SU-DHL-6 (cell line): ENCODE measurements around the gene RAI14.

Source experiments
- H2AFZ ChIP-seq: fragments of 200-600 bp; sonication (generic); 2 replicates; pipeline ENCODE4 v1.6.1; 2014; ENCODE audit warnings: low read depth, mild to moderate bottlenecking, moderate library complexity, mixed read lengths, antibody characterized with exemption, low read length; ENCODE audit not compliant: severe bottlenecking
- H3F3A ChIP-seq: fragments of 200-600 bp; shearing (Covaris generic); 2 replicates; pipeline ENCODE4 v1.6.0; 2016; ENCODE audit warnings: antibody characterized with exemption, mild to moderate bottlenecking; ENCODE audit not compliant: insufficient read depth
- H3K27ac ChIP-seq: fragments of 200-600 bp; sonication (generic); 2 replicates; pipeline ENCODE4 v1.5.1; 2016; ENCODE audit warnings: low read depth, mild to moderate bottlenecking, low read length, moderate library complexity, mixed read lengths
- H3K27me3 ChIP-seq: fragments of 200-600 bp; sonication (generic), shearing (Covaris generic); 2 replicates; pipeline ENCODE4 v1.6.0; 2014; ENCODE audit warnings: mild to moderate bottlenecking, low read length
- H3K36me3 ChIP-seq: fragments of 200-600 bp; sonication (generic); 2 replicates; pipeline ENCODE4 v1.6.1; 2014; ENCODE audit warnings: mild to moderate bottlenecking, low read length, mixed read lengths
- H3K4me2 ChIP-seq: fragments of 300-600, 200-600 bp; shearing (Covaris generic), sonication (generic); 2 replicates; pipeline ENCODE4 v1.6.0; 2014; ENCODE audit warnings: low read length, low read depth, mild to moderate bottlenecking; ENCODE audit not compliant: poor library complexity, severe bottlenecking
- H3K4me3 ChIP-seq: fragments of 200-600 bp; sonication (generic); 2 replicates; pipeline ENCODE4 v1.5.1; 2014; ENCODE audit warnings: antibody characterized with exemption, low read length, mild to moderate bottlenecking, mixed read lengths; ENCODE audit not compliant: insufficient read depth, poor library complexity, severe bottlenecking
- H3K79me2 ChIP-seq: fragments of 200-600 bp; sonication (generic); 2 replicates; pipeline ENCODE4 v1.6.1; 2014; ENCODE audit warnings: mild to moderate bottlenecking, low read length, moderate library complexity; ENCODE audit not compliant: insufficient read depth
- H3K9ac ChIP-seq: fragments of 200-600 bp; sonication (generic); 2 replicates; pipeline ENCODE4 v1.7.0; 2014; ENCODE audit warnings: mild to moderate bottlenecking, low read length
- H3K9me2 ChIP-seq: fragments of 200-600 bp; sonication (generic); replicated peaks from 2 replicates; pipeline ENCODE4 v1.6.1; 2014; ENCODE audit warnings: low read length; ENCODE audit not compliant: insufficient read depth
- H3K9me3 ChIP-seq: fragments of 200-600 bp; sonication (generic); 2 replicates; pipeline ENCODE4 v1.6.1; 2014; ENCODE audit warnings: low read length, mixed read lengths; ENCODE audit not compliant: insufficient read depth
- H4K20me1 ChIP-seq: fragments of 200-600 bp; sonication (generic); 2 replicates; pipeline ENCODE4 v1.6.1; 2014; ENCODE audit warnings: low read depth, mild to moderate bottlenecking, antibody characterized with exemption, low read length, moderate library complexity, mixed read lengths
- CTCF ChIP-seq: fragments of 200-600 bp; sonication (generic); IDR thresholded peaks from one replicate; pipeline ENCODE4 v1.5.1; 2017; ENCODE audit warnings: antibody characterized with exemption, mild to moderate bottlenecking, low read length, moderate library complexity; ENCODE audit not compliant: insufficient read depth, poor library complexity, severe bottlenecking
- EZH2phosphoT487 ChIP-seq: fragments of 200-600 bp; sonication (generic), shearing (Covaris generic); conservative IDR thresholded peaks from 2 replicates; pipeline ENCODE4 v1.6.1; 2018; ENCODE audit warnings: mild to moderate bottlenecking, antibody characterized with exemption, low read length, moderate library complexity, mixed read lengths

The RAI14 gene

GRCh38 chr5:34847056-34847455, 190.9 kb downstream of the RAI14 start:
- no peaks in the 10 kb centered on the region for H3K9me3 ChIP-seq
- H3K27ac ChIP-seq: no peak overlapping the region
- H3K27me3 ChIP-seq: no peaks in the 10 kb centered on the region; the same call in 1 of the 2 replicates
- H3K9me2 ChIP-seq: no peaks in the 10 kb centered on the region
- no peak overlapping the region for H2AFZ ChIP-seq
- no peak overlapping the region for H3K9ac ChIP-seq
- H4K20me1 ChIP-seq: no peaks in the 10 kb centered on the region
- H3K4me2 ChIP-seq: no peak overlapping the region
- TF ChIP-seq EZH2phosphoT487 (no peak), CTCF (no peak)
- H3K4me3 ChIP-seq: no peak overlapping the region
- H3K79me2 ChIP-seq: no peaks in the 10 kb centered on the region
- H3K36me3 ChIP-seq: no peaks in the 10 kb centered on the region
- H3F3A ChIP-seq: no peaks in the 10 kb centered on the region

DNA sequence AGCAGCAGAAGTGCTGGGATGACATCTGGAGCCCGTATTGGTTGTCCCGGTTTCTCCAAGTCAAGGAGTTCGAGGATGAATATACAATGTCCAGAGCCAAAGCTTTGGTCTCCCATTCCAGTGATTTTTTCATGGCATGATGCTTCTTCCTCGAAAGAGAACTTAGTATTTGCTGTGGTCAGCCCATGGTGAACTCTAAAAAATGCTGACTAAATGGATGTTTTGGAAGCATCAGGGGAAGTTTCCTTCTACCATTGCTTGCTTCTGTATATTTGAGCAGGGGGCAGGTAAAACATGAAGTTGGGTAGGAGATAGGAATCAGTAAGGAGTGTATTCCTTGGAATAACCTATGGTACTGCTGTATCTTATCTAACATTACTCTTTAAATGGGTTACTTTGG, 191.4 kb downstream of the RAI14 start:
- TF ChIP-seq EZH2phosphoT487: no peak
- TF ChIP-seq CTCF: no peak
- Histone ChIP-seq H3K36me3 (no peaks in the 10 kb centered on the region), H3K79me2 (no peaks in the 10 kb centered on the region), H3K4me3 (no peak overlapping the region), H3K4me2 (no peak overlapping the region), H2AFZ (no peak overlapping the region), H3K9ac (no peak overlapping the region), H3K9me3 (no peaks in the 10 kb centered on the region), H3K27me3 (no peaks in the 10 kb centered on the region; the same call in 1 of the 2 replicates), H3F3A (no peaks in the 10 kb centered on the region), H4K20me1 (no peaks in the 10 kb centered on the region), H3K27ac (no peak overlapping the region), H3K9me2 (no peaks in the 10 kb centered on the region)

- no peak overlapping the region for H3K4me3 ChIP-seq
Measured at GRCh38 chr5:34848230-34848629, 192.1 kb downstream of the RAI14 start.

More at GRCh38 chr5:34848230-34848629, 192.1 kb downstream of the RAI14 start:
- no peak overlapping the region for H3K4me2 ChIP-seq
- no peak overlapping the region for H3K9ac ChIP-seq
- H3K27ac ChIP-seq: no peak overlapping the region
- TF ChIP-seq CTCF: no peak
- TF ChIP-seq EZH2phosphoT487: no peak
- no peaks in the 10 kb centered on the region for H3K79me2 ChIP-seq
- no peaks in the 10 kb centered on the region for H3K36me3 ChIP-seq
- H3K27me3 ChIP-seq: no peaks in the 10 kb centered on the region; the same call in 1 of the 2 replicates
- no peak overlapping the region for H2AFZ ChIP-seq
- no peaks in the 10 kb centered on the region for H3F3A ChIP-seq
- H3K9me3 ChIP-seq: no peaks in the 10 kb centered on the region
- H4K20me1 ChIP-seq: no peaks in the 10 kb centered on the region
- H3K9me2 ChIP-seq: no peaks in the 10 kb centered on the region
